ENCODE data around the gene DLD.
"Not testable (repeated sequence)": the region's sequence is repeated elsewhere in the genome, so short reads cannot be mapped to it uniquely, and the experiment has no call there.

The DLD gene

GRCh38 chr7:107874605-107875446, 16.2 kb upstream of the DLD start:
- DNase-seq: peak; percentile 81

- DNase-seq: no peak
Measured at GRCh38 chr7:107876916-107877315, 14.1 kb upstream of the DLD start.

GRCh38 chr7:107877731-107878382, 13.1 kb upstream of the DLD start:
- DNase-seq: no peak

- DNase-seq: no peak
Measured at GRCh38 chr7:107878636-107879035, 12.3 kb upstream of the DLD start.

- peak; percentile 74 for DNase-seq
Measured at GRCh38 chr7:107879400-107880035, 11.5 kb upstream of the DLD start.

GRCh38 chr7:107882766-107883165, 8.2 kb upstream of the DLD start:
- no peak for DNase-seq

GRCh38 chr7:107884066-107884818, 6.7 kb upstream of the DLD start:
- DNase-seq: no peak

GRCh38 chr7:107887827-107888226, 3.2 kb upstream of the DLD start:
- DNase-seq: not testable (repeated sequence)

- peak; percentile 18 for DNase-seq
Measured at GRCh38 chr7:107889992-107890391, 991 bp upstream of the DLD start.

- DNase-seq: no peak
Measured at GRCh38 chr7:107890493-107890961, 456 bp upstream of the DLD start.

GRCh38 chr7:107891636-107892366, 818 bp downstream of the DLD start:
- peak; percentile 67 for DNase-seq

- DNase-seq: not testable (repeated sequence)
Measured at GRCh38 chr7:107892367-107892741, 1.4 kb downstream of the DLD start.

- DNase-seq: peak; percentile 50
Measured at GRCh38 chr7:107898997-107899594, 8.1 kb downstream of the DLD start.

GRCh38 chr7:107900496-107901015, 9.6 kb downstream of the DLD start:
- no peak for DNase-seq

GRCh38 chr7:107902381-107902780, 11.4 kb downstream of the DLD start:
- no peak for DNase-seq

- DNase-seq: no peak
Measured at GRCh38 chr7:107907790-107908189, 16.8 kb downstream of the DLD start.

- no peak for DNase-seq
Measured at GRCh38 chr7:107909445-107909844, 18.5 kb downstream of the DLD start.

GRCh38 chr7:107911981-107912380, 21.0 kb downstream of the DLD start:
- DNase-seq: no peak

GRCh38 chr7:107913851-107914250, 22.9 kb downstream of the DLD start:
- DNase-seq: no peak

GRCh38 chr7:107914831-107915230, 23.8 kb downstream of the DLD start:
- DNase-seq: no peak

- DNase-seq: no peak
Measured at GRCh38 chr7:107915541-107915940, 24.6 kb downstream of the DLD start.
